ENCODE results near the gene COLQ.
"Not testable (repeated sequence)": the region's sequence is repeated elsewhere in the genome, so short reads cannot be mapped to it uniquely, and the experiment has no call there.

Gene COLQ

DNA sequence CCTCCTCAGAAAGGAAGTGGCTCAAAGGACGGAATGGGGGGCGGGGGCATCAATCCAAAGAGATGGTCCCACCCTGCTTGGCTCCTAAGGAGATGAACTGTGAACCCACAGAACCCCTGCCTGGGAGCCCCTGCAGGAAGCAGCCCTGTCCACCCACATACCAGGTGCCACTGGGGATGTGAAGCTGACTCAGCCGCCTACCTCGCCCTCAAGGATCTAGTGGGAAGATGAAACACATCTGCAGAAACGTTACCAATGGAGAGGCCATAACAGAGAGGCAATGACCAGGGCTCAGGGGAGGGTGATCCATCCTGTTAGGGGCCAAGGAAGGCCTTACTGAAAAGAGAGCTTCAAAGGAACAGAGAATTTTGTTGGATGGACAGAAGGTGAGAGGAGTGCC, 59.1 kb downstream of the COLQ start:
- H3K9ac ChIP-seq (ENCODE audit: insufficient read length) = no peak overlapping the region
- H3K27ac ChIP-seq = no peak overlapping the region
- no peaks in the 10 kb centered on the region for H3K9me3 ChIP-seq (ENCODE audit: low read depth, low read length)
- TF ChIP-seq FOXP2 (optimal IDR thresholded peaks at IDR 0.05; ENCODE audit: control extremely low read depth, extremely low read length, insufficient read depth) = no peak
- no peak for TF ChIP-seq EZH2 (IDR thresholded peaks at IDR 0.05)
- TF ChIP-seq POLR2AphosphoS5 (IDR thresholded peaks at IDR 0.05; ENCODE audit: borderline replicate concordance, low read depth, low read length) = no peak
- no peaks in the 10 kb centered on the region for H3K36me3 ChIP-seq (ENCODE audit: insufficient read depth, low read length)
- no peak for DNase-seq (ENCODE audit: low read depth, low spot score)
- H3K4me3 ChIP-seq = no peak overlapping the region

DNA sequence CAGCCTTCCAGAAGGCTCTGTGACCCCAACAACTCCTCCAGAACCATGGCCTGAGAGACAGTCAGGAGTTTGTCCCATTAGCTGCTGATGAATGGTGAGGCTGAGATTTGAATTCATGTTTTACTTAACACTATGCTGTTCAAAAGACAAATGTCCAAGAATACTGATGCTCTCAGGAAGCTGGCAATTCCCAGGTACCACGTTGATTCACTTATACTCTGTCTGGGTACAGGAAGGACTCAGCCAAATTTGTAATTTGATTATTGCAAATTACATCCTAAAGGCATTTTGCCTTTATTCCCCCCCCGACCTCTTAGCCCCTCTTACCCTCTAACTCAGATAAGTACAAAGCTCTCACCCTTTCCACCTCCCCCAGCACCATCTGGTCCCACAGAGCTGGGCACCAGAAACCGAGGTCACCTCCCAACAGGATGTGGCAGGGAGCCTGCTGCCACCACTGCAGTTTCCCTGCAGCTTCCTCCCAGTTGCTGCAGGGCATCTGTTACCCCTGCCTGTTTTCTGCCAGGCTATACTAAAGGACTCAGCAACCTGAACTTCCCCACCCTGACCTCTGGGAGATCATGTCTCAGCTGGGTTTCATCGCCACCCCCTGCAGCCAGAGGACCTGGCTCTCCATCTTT, 60.5 kb downstream of the COLQ start:
- Histone ChIP-seq H3K27ac (no peak overlapping the region), H3K36me3 (ENCODE audit: insufficient read depth, low read length) (no peaks in the 10 kb centered on the region), H3K9me3 (ENCODE audit: low read depth, low read length) (no peaks in the 10 kb centered on the region), H3K9ac (ENCODE audit: insufficient read length) (no peak overlapping the region), H3K4me3 (no peak overlapping the region)
- no peak for DNase-seq (ENCODE audit: low read depth, low spot score)
- TF ChIP-seq POLR2AphosphoS5 (IDR thresholded peaks at IDR 0.05; ENCODE audit: borderline replicate concordance, low read depth, low read length) (no peak), EZH2 (IDR thresholded peaks at IDR 0.05) (no peak), FOXP2 (optimal IDR thresholded peaks at IDR 0.05; ENCODE audit: control extremely low read depth, extremely low read length, insufficient read depth) (no peak)

DNA sequence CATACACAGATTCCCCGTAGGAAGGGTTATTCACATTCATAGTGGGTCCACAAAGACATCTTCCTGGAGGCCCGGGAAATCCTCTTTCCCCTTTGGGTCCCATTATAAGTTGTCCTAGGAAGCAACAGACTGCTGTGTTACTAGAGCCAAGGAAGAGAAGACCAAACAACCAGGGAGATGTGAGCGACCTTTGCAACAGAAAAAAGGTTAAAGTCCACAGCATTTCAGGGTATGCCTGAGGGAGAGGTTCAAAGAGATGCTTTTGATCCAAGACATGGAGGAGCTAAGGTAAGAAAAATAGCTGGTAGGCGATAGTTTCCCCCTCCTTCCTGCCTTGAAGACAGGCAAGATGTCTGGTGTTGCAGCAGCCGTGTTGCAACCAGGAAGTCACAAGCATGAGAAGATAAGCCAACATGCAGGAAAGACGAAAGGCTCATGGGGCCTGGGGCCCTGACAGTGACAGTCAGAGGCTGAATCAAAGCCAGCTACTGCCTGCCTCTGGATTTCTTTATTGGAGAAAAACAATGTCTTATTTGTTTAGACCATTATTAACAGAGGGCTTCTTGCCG, 63.2 kb downstream of the COLQ start:
- no peak overlapping the region for H3K4me3 ChIP-seq
- DNase-seq (ENCODE audit: low read depth, low spot score) = no peak
- H3K36me3 ChIP-seq (ENCODE audit: insufficient read depth, low read length) = no peaks in the 10 kb centered on the region
- no peak for TF ChIP-seq POLR2AphosphoS5 (IDR thresholded peaks at IDR 0.05; ENCODE audit: borderline replicate concordance, low read depth, low read length)
- TF ChIP-seq EZH2 (IDR thresholded peaks at IDR 0.05) = no peak
- TF ChIP-seq FOXP2 (optimal IDR thresholded peaks at IDR 0.05; ENCODE audit: control extremely low read depth, extremely low read length, insufficient read depth) = no peak
- no peaks in the 10 kb centered on the region for H3K9me3 ChIP-seq (ENCODE audit: low read depth, low read length)
- H3K27ac ChIP-seq = no peak overlapping the region
- no peak overlapping the region for H3K9ac ChIP-seq (ENCODE audit: insufficient read length)

DNA sequence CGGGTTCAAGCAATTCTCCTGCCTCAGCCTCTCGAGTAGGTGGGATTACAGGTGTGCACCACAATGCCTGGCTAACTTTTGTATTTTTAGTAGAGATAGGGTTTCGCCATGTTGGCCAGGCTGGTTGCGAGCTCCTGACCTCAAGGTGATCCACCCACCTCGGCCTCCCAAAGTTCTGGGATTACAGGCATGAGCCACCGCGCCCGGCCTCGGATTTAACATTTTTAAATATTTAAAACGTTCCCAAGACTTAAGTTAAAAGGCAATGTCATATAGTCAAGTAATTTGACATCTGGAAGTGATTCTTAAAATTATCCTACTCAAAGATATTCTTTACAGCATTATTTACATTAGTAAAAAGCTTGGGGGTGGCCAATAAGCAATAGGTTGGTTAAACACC, 64.6 kb downstream of the COLQ start:
- H3K9ac ChIP-seq (ENCODE audit: insufficient read length); DNase-seq (ENCODE audit: low read depth, low spot score); H3K27ac ChIP-seq; H3K36me3 ChIP-seq (ENCODE audit: insufficient read depth, low read length); H3K9me3 ChIP-seq (ENCODE audit: low read depth, low read length); H3K4me3 ChIP-seq: not testable (repeated sequence)

DNA sequence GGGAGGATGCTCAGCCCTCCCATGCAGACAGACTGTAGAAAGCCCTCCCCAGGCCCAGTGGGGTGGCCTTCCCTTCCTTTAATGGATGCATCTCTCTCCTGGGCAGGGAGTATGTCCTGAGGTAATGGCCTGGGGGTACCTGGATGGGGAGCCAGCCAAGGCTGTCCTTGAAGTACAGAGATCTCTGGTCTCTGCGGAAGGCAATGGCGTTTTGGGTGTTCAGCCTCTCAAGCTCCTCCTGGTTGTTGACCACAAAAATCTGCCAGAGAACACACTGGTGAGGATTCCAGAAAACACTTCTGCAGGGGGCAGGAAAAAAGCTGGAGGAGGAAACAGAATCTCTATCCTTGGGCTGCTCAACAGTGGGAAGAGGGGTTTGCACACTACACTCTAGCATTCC, 65.2 kb downstream of the COLQ start:
- no peak for DNase-seq (ENCODE audit: low read depth, low spot score)
- Histone ChIP-seq H3K9ac (ENCODE audit: insufficient read length) (no peak overlapping the region), H3K9me3 (ENCODE audit: low read depth, low read length) (no peaks in the 10 kb centered on the region), H3K4me3 (no peak overlapping the region), H3K27ac (no peak overlapping the region), H3K36me3 (ENCODE audit: insufficient read depth, low read length) (no peaks in the 10 kb centered on the region)
- TF ChIP-seq FOXP2 (optimal IDR thresholded peaks at IDR 0.05; ENCODE audit: control extremely low read depth, extremely low read length, insufficient read depth) (no peak), POLR2AphosphoS5 (IDR thresholded peaks at IDR 0.05; ENCODE audit: borderline replicate concordance, low read depth, low read length) (no peak), EZH2 (IDR thresholded peaks at IDR 0.05) (no peak)

DNA sequence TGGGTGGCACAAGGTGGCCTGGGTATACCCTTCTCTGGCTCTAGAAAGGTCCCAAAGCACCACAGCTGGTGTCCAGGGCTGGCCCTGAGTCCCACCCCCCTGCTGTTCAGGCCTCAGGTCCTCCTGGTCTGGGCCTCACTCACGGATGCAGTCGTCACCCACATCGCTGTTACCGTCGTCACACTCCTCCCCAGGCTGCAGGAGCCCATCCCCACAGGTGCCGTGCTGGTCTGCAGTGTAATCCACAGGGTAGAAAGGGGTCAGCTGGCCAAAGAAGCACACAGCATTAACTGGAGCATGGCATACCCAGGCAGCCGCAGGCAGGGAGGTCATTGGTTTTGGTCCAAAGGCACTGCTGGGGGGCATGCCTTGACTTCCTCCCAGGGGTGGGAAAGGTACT, 65.8 kb downstream of the COLQ start:
- Histone ChIP-seq H3K4me3 (no peak overlapping the region), H3K27ac (no peak overlapping the region), H3K9me3 (ENCODE audit: low read depth, low read length) (no peaks in the 10 kb centered on the region), H3K9ac (ENCODE audit: insufficient read length) (no peak overlapping the region), H3K36me3 (ENCODE audit: insufficient read depth, low read length) (no peaks in the 10 kb centered on the region)
- no peak for DNase-seq (ENCODE audit: low read depth, low spot score)
- TF ChIP-seq FOXP2 (optimal IDR thresholded peaks at IDR 0.05; ENCODE audit: control extremely low read depth, extremely low read length, insufficient read depth) (no peak), EZH2 (IDR thresholded peaks at IDR 0.05) (no peak), POLR2AphosphoS5 (IDR thresholded peaks at IDR 0.05; ENCODE audit: borderline replicate concordance, low read depth, low read length) (no peak)

DNA sequence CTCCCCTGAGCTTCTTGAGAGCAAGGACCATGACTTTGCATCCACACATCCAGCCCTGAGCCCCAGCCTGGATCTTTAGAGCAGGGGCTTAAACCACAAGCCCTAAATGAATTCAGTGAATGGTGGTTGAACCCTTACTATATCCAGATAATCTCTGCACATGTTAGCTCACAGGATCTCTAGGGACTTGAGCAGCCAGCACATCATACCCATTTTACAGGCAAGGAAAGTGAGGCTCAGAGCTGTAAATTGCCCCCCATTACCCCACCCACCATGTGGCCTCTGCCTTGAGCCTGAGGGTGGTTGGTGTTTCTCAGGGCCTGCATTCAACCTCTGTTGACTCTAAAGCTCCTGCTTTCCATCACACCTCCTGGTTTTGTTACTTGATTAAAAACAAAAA, 66.5 kb downstream of the COLQ start:
- no peak overlapping the region for H3K27ac ChIP-seq
- H3K4me3 ChIP-seq = no peak overlapping the region
- no peak for TF ChIP-seq EZH2 (IDR thresholded peaks at IDR 0.05)
- TF ChIP-seq FOXP2 (optimal IDR thresholded peaks at IDR 0.05; ENCODE audit: control extremely low read depth, extremely low read length, insufficient read depth) = no peak
- H3K36me3 ChIP-seq (ENCODE audit: insufficient read depth, low read length) = no peaks in the 10 kb centered on the region
- no peak for DNase-seq (ENCODE audit: low read depth, low spot score)
- no peak overlapping the region for H3K9ac ChIP-seq (ENCODE audit: insufficient read length)
- no peaks in the 10 kb centered on the region for H3K9me3 ChIP-seq (ENCODE audit: low read depth, low read length)

DNA sequence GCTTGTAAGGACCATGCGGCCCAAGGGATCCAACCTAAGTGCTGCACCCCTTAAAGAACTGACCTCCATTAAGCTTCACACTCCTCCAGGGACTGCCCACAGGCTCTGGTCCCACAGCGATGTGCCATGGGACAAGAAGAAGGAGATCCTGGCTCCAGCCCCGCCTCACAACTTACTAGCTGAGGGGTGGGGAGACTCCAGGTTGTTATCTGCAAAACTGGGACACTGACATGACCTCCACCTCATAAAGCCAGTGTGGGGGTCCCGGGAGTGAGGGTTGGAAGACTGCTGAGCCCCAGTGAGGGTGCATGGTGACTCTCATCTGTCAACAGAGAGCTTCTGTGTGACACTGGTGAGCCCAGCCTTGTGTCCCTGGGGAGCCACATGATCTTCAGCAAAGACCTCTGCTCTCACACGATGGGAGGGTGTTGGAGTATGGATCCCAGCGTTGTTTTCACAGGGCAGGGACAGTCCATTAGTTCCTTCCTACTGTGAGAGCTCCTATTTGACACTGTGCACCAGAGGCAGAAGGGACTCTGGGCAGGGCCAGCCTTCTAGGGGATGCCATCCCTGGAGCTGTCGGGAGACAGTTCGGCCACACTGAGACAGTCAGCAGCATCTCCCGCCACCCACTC, 67.4 kb downstream of the COLQ start:
- Histone ChIP-seq H3K36me3 (ENCODE audit: insufficient read depth, low read length) (no peaks in the 10 kb centered on the region), H3K9me3 (ENCODE audit: low read depth, low read length) (no peaks in the 10 kb centered on the region), H3K27ac (no peak overlapping the region), H3K4me3 (no peak overlapping the region), H3K9ac (ENCODE audit: insufficient read length) (no peak overlapping the region)
- TF ChIP-seq POLR2AphosphoS5 (IDR thresholded peaks at IDR 0.05; ENCODE audit: borderline replicate concordance, low read depth, low read length) = no peak
- TF ChIP-seq FOXP2 (optimal IDR thresholded peaks at IDR 0.05; ENCODE audit: control extremely low read depth, extremely low read length, insufficient read depth) = no peak
- no peak for TF ChIP-seq EZH2 (IDR thresholded peaks at IDR 0.05)
- no peak for DNase-seq (ENCODE audit: low read depth, low spot score)

DNA sequence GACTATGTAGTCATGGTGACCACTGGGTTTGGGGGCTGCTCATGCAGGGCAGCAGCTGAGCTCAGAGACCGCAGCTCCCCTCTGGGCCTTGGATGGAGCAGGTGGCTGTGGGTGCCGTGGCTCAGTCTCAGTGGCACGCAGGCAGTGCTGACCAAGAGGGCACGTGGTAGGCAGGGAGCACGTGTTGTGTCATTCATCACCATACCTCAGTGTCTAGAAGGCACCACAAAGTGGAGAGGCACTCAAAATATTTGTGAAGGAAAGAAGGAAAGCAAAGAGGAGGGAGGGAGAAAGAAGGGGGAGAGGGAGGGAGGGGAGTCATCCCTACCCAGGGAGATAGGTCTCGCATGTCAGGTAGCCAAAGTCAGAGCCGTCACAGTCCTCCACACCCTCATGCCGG, 68.0 kb downstream of the COLQ start:
- Histone ChIP-seq H3K9ac (ENCODE audit: insufficient read length) (no peak overlapping the region), H3K9me3 (ENCODE audit: low read depth, low read length) (no peaks in the 10 kb centered on the region), H3K36me3 (ENCODE audit: insufficient read depth, low read length) (no peaks in the 10 kb centered on the region), H3K4me3 (no peak overlapping the region), H3K27ac (no peak overlapping the region)
- no peak for DNase-seq (ENCODE audit: low read depth, low spot score)
- no peak for TF ChIP-seq FOXP2 (optimal IDR thresholded peaks at IDR 0.05; ENCODE audit: control extremely low read depth, extremely low read length, insufficient read depth)
- TF ChIP-seq POLR2AphosphoS5 (IDR thresholded peaks at IDR 0.05; ENCODE audit: borderline replicate concordance, low read depth, low read length) = no peak
- TF ChIP-seq EZH2 (IDR thresholded peaks at IDR 0.05) = no peak
